Hippocampal formation (tissue), 2 donors: ENCODE measurements around the gene CLIC3.
A peak's percentile ranks its signal among the peaks of the same experiment; 100 is the strongest.

ENCODE experiments used
- DNase-seq, 2 donors: peaks; one replicate each; lab custom pipeline; 2025; lab: John Stamatoyannopoulos, UW

Gene CLIC3

GRCh38 chr9:137000177-137000930 is 4.0 kb upstream of the CLIC3 start:
- DNase-seq: no peak

DNA sequence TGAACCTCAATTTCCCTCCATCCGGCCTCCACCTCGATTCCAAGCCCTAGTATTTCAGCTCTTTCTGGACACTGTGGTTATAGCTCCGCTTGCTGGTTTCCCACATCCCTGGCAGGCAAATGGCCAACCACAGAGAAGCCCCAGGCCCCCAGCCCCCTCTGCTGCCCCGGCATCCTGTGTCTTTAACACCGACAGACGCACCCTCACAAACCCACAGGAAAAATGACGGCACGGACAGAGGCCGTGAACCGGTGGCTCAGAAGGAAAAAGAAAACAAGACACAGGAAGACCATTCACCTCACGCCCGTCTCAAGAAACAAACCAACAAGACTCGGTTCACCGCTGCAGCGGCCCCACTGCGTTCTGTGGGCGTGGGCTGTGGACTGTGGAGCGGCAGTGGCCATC is 1.5 kb upstream of the CLIC3 start:
- DNase-seq: no peak

DNA sequence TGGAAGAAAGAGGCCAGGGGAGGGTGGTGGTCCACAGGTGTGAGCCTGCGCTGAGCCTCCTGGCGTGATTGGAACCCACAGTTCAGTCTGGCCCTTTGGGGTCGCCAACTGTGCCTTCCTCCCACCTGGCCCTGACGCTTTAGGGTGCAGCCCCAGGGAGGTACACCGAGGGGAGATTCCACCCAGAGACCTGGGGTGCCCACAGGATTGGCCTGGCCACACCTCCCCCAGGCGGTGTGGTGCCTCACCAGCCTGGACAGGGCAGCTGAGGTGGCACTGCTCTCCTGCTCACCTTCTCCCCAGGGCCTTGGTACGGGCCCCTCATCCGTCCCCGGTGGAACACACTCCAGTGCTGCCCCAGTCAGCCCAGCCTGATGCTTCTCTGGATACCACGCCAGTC is 1.0 kb upstream of the CLIC3 start:
- DNase-seq: no peak

DNA sequence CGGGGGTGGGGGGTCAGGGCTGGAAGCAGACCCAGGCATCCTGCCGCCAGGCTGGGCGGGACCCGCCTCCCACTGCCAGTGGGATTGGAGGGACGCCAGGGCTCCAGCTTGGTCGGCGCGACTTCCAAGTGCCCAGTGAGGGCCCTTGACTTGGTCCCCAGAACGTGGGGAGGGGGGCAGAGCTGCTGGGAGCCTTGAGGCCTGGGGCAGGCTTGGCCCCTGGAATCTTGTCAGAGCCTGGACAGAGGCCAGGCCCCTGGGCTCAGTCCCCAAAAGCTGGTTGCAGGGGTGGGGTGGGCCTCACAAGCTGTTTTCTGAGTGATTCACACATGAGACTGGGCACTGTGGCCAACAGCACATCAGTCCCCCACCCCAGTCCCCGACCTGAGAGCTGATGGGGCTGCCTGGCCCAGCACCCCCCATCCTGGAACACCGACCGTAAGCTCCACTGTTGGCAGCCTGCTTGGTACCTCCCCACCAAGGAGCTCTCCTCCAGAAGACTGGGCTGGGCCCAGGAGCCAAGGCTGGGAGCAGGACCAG is 526 bp downstream of the CLIC3 start:
- no peak for DNase-seq

GRCh38 chr9:136995362-136995761 is 1.0 kb downstream of the CLIC3 start:
- DNase-seq: no peak

GRCh38 chr9:136994888-136995230 is 1.5 kb downstream of the CLIC3 start:
- DNase-seq: no peak

GRCh38 chr9:136994180-136994887 is 2.0 kb downstream of the CLIC3 start:
- no peak for DNase-seq

- DNase-seq: no peak
These were observed 3.5 kb downstream of the CLIC3 start for GRCh38 chr9:136992819-136993369.

DNA sequence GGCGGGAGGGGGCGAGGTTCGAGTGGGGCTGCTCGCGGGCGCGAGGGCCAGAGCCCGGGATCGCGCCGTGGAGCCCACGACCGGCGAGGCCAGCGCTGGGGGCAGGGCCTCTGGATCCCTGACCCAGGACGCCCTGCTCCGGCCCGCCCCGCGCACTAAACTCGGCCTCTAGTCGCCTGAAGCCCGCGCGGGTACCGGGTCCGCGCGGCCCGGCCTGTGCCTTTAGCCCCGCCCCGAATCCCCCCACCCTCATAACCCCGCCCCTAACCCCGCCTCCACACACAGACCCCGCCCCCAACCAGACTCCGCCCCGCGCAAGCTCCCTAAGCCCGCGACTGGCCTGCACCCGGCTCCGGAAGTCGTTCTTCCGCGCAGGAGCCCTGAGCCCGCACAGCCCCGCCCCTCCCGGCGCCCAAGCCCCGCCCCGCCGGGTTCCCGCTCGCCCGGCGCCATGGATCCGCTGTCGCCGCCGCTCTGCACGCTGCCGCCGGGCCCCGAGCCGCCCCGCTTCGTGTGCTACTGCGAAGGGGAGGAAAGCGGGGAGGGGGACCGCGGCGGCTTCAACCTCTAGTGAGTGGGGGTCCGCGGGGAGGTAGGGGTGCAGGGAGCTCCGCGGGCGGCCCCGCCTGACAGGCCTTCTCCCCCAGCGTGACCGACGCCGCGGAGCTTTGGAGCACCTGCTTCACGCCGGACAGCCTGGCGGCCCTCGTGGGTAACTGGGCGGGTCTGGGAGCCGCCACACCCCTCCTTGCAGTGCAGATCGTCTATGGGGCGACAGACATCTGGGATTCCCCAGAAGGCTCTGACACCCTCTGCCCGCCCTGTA is 4.2 kb downstream of the CLIC3 start, which contains the start of gene PAXX:
PAXX (plus strand) TSS at position 430 of the 826 bp plus-strand sequence; CDS start at position 452, 22 bp downstream.
- DNase-seq: peak; percentile 76 to 87

GRCh38 chr9:136990242-136990911 is 6.0 kb downstream of the CLIC3 start:
- DNase-seq: no peak

- no peak for DNase-seq
These were observed 7.5 kb downstream of the CLIC3 start for GRCh38 chr9:136988872-136989271.

GRCh38 chr9:136985853-136986252 is 10.5 kb downstream of the CLIC3 start:
- no peak for DNase-seq

- no peak for DNase-seq
These were observed 11.3 kb downstream of the CLIC3 start for GRCh38 chr9:136985027-136985602.

- DNase-seq: no peak
These were observed 11.8 kb downstream of the CLIC3 start for GRCh38 chr9:136984464-136985026.

DNA sequence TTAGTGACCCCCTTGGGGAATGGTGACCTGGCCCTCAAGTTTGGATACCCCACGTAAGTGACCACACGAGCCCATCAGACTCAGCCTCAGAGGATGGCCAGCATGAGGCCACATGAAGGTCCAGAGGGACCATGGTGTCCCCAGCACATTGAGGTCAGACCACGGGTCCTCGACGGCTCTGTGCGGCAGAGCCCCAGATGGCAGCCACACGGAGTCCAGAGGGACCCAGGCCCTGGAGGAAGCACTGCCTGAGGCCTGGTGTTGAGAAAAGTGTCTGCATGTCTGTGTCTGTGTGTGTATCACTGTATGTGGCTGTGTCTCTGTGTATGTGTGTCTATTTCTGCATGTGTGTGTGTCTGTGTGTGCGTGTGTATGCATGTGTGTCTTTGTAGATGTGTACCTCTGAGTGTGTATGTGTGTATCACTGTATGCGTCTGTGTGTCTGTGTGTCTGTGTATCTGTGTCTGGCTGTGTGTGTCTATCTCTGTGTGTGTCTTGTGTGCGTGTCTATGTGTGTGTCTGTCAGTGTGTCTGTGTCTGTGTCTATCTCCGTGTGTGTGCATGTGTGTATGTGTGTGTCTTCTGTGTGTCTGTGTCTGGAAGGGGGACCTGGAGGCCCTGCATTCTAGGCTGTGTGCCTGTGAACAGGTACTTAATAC is 12.6 kb downstream of the CLIC3 start:
- DNase-seq: no peak

DNA sequence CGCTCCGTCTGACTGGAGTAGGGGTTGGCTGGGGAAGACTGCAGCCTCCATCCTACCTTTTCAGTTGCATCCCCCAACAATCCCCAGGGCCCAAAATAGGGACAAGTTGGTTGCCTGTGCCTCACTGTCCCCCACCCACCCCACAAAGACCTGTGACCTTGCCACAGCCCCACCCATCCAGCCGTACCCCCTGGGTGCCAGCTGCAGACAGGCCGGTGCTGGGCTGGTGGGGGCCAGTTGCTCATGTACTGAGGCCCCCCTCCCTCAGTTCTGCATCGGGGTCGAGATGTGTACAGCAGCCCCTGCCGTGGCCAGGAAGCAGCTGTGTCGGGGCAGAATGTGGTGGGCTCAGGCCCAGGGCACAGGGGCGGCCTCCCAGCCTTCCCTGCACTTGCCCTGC is 13.2 kb downstream of the CLIC3 start:
- DNase-seq: no peak

DNA sequence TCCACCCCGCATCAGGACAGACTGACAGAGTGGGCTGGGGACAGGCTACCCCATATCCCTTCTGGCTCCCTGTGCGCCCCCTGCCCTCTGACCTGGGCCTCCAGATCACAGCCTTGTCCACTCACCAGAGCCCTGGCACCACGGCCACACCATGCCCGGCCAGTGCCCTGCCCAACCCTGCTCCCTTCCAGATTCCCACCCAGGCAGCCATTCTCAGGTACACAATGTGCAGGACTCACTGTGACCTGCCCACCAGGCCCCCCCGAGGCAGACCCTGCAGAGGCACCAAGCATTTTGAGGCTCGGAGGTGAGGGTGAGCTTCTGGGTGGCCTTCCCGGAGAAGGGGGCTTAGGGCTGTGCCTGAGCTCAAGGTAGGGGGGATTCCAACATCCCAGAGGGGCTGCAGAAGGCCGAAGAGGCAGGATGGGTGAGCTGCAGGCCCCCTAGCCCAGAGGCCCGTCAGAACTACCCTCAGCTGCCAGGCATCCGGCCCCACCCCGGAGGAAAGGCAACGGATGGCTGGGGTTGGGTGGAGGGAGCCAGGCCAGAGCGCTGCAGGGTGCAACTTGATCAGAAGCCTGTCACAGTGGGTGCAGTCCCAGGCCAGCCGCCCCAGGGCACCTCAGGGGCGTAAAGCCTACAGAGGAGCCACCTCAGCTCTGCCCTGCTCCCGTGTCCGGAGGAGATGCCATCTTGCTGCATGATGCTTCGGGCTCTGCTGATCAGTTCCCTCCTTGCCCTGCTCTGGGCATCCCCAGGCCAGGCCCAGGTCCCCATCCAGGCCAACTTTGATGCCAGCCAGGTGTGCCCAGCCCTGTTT is 13.9 kb downstream of the CLIC3 start, which contains the start of gene LCNL1:
LCNL1 (plus strand) TSS at position 762 of the 820 bp plus-strand sequence. CDS start 594 bp downstream, outside the sequence.
- DNase-seq: peak in 1 of 2 donors; percentile 67

DNA sequence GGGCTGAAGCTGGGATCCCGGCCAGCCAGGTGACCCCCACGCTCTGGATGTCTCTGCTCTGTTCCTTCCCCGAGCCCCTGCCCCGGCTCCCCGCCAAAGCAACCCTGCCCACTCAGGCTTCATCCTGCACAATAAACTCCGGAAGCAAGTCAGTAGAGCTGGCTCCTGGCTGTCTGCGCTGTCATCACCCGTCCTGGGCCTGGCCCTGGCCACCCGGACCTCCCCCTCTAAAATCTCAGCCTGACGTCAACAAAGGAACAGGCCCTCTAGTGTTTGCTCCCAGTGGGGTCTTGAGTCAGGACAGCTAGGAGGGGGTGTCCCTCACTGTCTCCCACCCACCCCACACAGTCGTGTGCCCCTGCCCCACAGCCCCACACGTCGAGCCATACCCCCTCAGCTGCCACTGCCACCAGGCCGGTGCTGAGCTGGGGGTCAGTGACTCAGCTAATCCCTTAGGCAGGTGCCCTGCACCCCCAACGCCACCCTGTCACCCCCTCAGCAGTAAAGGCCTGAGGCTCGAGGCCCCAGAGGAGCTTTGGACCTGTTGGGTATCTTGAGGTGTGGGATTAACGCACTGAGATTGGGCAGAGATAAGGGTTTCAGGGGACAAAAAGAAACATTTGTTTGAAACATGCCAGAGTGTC is 14.7 kb downstream of the CLIC3 start:
- peak; percentile 52 to 69 for DNase-seq
